GM19468 (cell line): ENCODE results near the gene CENPI.
"Not testable (repeated sequence)": the region's sequence is repeated elsewhere in the genome, so short reads cannot be mapped to it uniquely, and the experiment has no call there.

Experiments
- ATAC-seq: cut with Tn5 transposase; IDR thresholded peaks from one replicate; pipeline ENCODE4 v1.9.1; 2021; ENCODE audit warnings: mild to moderate bottlenecking, moderate library complexity, moderate number of reproducible peaks; ENCODE audit not compliant: unreplicated experiment; ENCODE audit errors: extremely low read depth

CENPI gene, protein sequence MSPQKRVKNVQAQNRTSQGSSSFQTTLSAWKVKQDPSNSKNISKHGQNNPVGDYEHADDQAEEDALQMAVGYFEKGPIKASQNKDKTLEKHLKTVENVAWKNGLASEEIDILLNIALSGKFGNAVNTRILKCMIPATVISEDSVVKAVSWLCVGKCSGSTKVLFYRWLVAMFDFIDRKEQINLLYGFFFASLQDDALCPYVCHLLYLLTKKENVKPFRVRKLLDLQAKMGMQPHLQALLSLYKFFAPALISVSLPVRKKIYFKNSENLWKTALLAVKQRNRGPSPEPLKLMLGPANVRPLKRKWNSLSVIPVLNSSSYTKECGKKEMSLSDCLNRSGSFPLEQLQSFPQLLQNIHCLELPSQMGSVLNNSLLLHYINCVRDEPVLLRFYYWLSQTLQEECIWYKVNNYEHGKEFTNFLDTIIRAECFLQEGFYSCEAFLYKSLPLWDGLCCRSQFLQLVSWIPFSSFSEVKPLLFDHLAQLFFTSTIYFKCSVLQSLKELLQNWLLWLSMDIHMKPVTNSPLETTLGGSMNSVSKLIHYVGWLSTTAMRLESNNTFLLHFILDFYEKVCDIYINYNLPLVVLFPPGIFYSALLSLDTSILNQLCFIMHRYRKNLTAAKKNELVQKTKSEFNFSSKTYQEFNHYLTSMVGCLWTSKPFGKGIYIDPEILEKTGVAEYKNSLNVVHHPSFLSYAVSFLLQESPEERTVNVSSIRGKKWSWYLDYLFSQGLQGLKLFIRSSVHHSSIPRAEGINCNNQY

DNA sequence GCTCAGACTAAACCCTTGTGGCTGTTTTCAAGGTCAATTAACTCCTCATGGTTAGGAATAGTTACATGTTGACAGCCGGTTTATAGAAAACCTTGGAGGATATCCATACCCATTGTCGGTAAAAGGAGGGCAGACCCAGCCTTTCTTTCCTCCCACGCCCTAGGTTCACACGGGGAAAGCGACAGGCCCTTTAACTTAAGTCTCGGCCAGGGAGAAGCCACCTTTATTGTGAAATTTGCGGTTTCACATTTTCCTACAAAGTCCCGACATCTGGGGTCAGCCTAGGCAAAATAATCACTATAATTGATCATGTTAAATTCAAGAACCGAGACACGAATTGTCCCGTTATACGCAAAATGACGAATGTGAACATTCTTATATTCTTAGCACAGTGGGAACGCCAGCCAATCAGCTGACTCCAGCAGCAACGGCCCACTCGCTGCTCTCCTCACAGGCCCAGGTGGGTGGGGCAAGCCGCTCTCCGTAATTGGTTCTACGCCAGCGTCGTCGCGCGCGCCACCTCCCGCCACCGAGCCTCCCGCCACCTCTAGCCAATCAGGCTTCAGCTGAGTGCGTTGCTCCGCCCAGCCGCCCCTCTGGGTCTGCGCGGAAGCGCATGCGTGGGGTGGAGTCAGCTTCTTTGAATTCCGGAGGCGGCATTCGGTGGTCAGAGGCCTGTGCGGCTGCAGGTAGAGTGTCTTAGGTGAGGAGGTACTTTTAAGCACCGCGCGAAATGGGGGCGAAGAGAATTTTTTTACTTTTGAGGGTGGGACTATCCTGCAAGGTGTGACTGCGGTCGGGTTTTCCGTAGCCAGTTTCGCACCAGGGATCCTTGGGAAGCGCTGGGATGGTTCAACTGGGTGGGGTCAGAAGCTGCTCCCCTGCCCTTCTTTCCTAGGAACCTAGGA is at the start of gene CENPI:
TSS of gene CENPI (plus strand) at position 659 of the 908 bp plus-strand sequence. CDS start 2,867 bp downstream, outside the sequence.
- peak; percentile 92 for ATAC-seq

DNA sequence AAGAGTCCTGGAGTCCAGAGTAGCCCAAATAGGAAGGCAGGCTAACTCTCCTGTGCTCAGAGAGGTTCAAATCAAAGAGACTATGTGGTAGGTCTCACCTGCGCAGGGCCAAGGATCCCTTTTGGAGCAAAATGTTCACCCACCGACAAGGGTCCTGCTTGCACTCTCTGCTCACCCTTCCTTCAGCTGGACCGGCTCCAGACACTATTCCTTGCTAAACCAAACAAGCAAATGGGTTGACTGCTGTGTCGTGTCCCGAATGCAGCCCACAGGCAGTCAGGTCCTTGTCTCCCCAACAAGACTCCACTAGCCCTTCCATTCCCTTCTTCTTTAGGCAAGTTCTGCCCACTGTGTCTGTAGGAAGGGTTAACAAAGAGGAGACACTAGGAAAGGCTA is 46.9 kb upstream of the CENPI start:
- ATAC-seq, result no peak

DNA sequence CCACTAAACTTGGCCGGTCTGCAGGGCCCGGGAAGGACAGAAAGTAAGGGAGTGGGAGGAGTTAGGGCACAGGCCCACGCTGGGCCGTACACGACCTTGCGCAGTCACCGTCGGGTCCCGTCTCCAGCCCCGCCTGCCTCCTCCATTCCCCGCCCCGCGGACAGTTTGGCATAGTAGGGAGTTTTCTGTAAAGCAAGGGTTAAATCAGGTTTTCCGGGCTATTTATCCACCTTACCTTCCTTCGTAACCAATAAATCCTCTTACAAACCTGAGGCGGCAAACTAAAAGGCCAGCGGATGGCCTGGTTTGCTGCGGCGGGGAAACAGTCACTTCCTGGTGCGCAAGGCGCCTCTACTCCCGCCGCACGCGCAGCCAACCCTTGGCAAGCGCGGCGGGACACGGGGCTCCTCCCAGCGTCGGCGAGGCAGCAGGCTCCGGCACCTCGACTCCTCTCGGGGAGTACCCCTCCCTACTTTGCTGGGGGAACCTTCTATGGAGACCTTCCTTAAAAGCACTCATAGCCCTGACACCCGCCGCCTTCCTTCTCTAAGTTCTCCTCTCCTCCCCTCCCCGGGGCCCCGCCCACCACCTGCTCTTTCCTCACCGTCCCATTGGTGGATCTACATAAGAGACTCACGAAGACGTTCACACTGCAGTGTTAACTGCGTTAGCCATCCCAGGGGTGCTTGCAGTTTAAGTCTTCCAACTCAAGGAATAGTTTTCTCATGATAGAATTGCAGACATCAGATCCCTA is 46.3 kb upstream of the CENPI start, which contains the start of gene TRMT2B:
TSS of gene TRMT2B (minus strand) at position 563 of the 754 bp plus-strand sequence. CDS start 9,822 bp downstream, outside the sequence.
- peak; percentile 80 for ATAC-seq

DNA sequence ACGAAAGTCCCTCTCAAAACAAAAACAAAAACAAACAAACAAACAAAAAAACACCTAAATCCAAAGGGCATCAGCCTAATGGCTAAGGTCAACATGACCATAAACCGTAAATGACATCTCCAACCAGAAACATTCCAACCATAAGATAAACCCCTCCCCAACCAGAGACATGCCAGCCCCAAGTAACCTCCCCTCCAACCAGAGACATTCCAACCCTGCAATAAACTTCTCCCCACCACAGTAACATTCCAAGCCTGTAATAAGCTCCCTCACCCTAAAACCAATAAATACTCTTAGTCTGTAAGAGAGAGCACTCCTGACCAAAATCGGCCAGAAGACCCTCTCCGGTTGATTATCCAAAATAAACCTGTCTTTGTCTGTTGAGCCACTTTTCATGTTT is 41.5 kb upstream of the CENPI start:
- not testable (repeated sequence) for ATAC-seq

DNA sequence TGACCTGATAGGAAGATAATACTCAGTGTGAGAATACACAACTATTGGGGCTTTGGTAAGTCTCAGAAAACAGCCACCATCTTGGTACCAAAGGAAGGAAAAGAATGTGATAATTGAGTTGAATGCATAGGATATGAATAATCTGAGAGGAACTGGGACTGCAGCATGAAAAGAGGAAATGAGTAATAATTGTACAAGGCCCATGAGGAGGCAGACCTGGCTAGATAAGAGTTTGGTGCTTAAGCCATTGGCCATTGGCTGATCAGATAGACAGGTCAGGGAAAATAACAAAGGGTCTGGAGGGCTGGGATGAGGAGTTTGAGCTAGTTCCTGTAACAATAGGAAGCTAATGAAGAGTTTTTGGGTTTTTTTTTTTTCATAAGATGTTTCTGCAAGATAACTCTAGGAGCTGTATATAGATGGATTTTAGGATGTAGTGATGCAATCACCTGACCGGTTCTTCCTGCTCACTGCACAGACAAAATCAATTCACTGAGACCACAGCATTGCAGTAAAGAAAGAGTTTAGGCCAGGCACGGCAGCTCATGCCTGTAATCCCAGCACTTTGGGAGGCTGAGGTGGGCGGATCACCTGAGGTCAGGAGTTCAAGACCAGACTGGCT is 40.8 kb upstream of the CENPI start:
- ATAC-seq, result peak; percentile 76

DNA sequence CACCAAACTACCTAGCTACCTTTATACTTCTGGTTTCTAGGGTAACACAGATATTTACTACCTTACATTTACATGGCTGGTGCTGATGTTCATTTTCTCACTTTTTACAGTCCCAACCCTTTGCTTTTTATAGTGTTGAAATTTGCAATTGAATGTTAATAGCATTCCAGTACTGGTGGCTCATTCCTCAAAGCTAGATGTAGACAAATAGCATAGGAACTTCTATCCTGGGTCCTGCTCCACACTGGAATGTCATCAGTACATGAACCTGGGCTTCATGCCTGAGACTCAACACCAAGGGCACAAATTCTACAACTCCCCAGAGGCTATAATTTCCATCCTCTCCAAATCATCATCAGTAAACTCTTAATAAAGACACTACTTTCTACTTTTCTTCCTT is 35.8 kb upstream of the CENPI start:
- ATAC-seq, result no peak

DNA sequence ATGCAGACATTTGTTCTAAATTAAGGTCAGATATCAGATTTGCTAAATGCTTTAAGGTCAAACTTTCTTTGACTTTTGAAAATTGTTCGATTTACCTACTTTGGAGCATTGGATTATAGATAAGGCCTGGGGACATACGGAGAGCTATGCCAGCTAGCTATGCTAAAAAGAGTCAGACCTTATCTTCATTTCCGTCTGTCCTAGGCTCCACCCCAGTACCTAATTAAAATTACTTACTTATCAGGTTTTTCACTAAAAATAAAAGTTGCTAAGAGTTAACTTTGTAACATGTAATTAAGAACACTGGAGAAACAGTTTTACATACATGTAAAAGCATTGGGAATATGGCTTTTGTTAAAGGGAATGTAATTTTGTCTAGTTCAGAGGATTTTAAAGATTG is 26.4 kb upstream of the CENPI start:
- no peak for ATAC-seq

DNA sequence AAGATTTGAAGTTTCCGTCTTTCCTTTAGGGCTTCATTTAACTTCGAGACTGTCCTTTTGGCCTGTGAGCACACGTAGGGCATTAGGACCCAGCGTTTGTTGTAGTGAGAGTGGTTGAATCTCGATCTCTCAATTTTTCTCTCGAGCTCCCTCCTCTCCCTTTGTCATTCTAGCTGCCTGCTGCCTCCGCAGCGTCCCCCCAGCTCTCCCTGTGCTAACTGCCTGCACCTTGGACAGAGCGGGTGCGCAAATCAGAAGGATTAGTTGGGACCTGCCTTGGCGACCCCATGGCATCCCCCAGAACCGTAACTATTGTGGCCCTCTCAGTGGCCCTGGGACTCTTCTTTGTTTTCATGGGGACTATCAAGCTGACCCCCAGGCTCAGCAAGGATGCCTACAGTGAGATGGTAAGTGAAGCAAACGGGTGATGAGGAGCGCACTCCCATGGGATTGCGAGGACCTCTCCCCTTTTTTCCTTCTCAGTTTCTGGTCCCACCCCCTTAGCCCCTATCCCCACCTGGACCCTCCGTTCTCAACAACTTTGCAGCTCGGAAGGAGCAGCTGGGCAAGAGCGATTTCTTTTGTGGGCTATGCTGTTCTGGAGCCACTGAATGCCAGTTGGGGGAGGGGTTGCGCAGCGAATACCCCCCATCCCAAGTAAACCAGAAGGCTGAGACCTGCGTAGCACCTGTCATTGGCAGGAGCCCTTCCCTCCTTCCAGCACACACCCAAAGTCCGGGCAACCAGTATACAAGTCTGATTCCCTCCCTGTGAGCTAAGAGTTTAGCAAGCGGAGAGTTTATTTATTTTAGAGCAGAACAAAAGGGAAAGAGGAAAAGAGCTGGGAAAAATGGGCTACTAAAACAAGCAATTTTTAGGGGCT is 19.0 kb upstream of the CENPI start, which contains the start of gene TMEM35A:
TSS of gene TMEM35A (plus strand) at position 164 of the 883 bp plus-strand sequence. CDS start at position 288, 124 bp downstream.
- no peak for ATAC-seq

DNA sequence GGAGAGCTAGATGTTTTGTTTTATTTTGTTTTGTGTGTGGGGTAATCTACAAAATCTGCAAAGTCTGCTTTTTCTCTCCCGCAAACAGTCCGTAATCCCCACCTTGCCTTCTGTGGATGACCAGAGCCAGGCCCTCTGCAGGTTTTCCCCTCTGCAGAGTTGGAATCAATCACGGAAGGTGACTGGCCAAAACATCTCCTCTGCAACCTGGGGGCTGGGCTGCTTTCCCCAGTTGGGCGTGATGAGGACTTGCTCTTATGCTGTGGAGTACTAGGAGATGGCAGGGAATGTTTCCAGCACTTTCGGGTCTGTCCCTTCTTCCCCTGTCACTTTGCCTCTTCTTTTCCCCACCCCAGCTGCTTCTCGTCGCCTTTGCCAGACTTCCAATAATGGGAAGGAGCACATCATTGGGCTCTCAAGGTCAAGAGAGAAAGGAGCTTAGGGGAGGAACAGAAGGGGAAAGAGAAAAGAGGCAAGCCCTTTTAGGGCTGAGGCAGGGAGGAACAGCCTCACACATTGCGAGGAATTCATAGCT is 18.2 kb upstream of the CENPI start:
- ATAC-seq, result no peak

DNA sequence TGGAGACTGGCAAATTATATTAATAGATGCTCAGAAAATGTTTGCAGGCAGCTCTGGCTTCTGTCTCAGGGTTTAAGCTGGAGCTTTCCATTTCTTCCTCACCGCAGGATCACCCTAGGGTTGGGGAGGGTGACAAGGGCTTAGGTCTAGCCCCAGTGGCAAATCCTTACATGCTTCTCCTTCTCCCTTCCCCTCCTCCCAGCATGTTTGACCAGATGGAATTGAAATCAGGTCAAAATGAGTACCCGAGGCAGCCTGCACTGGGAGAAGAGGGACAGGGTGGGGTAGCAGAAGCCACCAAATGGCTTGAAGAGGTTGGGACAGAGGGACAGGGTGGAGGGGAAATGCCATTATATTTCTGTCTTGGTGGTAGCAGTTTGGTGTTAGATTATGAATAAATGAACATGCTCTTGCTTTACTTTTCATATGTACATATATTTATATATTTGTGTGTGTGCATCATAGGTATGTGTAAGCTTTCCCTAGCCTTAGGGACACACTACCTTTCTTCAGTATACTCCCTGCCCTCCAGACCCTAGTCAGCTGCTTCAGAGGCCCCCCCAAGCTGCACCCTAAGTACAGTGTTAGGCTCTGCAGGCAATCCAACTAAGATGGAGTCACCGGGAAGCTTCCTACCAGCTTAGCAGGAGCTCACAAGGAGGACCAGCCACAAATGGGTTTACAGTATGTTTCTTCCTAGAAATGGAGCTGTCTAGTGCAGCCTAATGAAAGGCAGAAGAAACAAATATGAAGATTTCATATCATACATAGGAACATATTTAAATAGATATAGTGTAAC is 17.5 kb upstream of the CENPI start:
- ATAC-seq, result no peak

DNA sequence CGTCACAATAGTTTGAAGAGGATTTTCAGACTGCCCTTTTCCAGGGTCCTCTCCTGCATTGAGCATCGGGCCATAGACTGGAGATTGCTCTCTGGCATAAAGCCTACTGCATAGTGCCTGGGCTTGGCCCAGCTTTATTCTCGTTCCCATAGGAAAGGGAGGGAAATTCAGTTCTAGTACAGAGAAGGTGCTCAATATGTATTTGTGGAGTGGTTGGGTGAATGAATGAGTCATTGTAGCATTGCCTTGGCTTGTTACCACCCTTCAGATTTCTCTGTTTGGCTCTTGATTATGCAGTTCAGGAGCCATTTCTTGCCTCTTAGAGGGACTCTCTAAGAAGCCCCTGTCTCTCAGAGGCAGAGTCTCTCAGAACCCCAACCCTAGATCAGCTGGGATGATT is 16.8 kb upstream of the CENPI start:
- no peak for ATAC-seq

DNA sequence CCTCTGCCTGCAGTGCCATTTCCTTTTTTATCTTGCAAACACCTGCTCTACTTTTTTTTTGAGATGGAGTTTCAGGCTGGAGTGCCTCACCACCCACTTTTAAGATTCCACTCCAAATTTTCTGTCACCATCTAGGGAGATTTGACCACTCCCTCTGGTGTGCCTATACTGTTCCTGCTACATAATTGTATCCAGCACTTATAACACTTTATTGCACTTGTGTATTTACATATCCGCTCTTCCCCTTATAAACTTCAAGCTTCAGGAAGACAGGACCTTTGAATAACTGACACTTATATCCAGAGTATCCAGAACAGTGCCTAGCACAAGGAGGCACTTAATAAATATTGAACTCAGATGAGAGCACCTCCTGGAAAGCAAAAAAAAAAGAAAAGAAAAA is 6.2 kb upstream of the CENPI start:
- no peak for ATAC-seq

DNA sequence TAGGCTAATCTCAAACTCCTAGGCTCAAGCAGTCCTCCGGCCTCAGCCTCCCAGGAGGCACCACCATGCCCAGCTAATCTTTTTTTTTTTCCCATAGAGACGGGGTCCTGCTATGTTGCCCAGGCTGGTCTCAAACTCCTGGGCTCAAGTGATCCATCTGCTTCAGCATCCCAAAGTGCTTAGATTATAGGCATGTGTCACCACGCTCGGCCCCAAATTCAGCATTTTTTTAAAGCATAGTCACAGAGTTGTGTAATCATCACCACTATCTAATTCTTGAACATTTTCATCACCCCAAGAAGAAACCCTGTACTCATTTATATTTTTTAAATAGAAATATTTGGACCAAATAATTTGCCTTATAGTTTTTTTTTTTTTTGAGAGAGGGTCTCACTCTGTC is 10.3 kb downstream of the CENPI start:
- ATAC-seq, result no peak

DNA sequence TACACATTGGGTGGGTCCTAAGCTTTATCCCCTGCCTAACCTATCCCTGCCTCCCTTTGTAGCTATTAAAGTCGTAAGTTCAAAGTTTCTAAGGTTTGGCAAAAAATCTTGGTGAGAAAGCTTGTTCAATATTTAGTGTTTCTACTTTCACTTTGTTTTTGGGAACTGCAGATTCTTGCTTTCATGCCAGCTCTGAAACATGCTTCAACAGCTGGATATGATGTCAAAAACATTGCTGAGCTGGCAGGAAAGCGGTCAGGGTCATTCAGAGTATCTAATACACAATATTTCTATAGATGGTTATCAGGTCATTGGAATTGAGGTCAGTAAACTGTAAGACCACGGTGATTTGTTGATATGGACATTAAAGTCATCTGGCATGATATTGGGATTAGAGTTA is 19.7 kb downstream of the CENPI start:
- ATAC-seq, result no peak

DNA sequence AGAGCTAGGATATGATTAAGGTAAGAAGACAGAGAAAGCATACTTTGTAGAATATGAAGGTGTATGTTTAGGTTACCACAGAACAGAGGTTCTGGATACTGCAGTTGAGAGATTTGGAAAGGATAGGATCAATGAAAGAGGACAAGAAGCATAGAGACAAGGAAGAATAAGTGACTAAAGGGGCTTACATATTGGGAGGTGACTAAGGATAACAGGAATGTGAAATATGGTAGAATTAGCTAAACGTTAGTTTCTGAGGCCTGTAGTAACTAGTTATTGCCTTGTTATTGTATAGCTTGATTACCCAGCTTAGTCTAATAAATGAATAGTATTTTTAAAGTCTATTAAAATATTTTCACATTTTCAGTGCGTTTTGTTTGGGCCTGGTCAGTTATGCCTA is 38.2 kb downstream of the CENPI start:
- no peak for ATAC-seq
